IPS DF 4.7 (cell line): ENCODE data around the gene CLN5.

ENCODE experiments used
- DNase-seq: peaks from one replicate; pipeline ENCODE4 v3.0.0-alpha.2; 2013; ENCODE audit warnings: low spot score; ENCODE audit errors: extremely low read depth

Gene CLN5

DNA sequence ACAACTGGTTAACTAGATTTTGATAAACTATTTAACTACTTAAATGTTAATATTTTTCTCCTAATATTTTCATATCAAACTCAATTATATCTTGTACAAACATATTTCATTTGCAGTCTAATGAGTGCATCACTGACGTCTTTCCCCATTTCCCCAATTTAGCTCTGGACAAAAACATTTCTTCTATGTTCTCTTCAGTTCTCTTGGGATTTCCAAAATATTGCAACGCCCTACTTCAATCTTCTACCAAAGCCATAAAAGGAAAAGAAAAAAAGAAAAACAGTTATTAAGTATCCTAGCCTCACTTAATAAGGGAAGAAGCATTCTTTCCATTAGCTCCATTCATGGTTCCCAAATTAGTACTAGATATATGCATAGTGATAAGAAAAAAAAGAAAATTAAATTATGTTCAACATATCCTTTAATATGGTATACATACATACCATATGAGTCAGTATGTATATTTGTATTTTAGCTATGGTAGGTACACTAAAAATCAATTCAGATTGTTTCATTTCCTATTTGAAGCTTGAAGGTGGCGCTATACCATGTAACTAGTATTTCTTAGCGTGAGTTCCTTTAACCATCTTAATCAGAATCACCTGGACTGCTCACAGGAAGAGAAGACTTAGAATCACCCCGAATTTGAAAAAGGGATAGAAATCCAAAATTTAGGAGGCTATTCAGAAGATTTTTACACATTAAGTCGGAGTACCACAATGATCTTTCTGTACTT, 25.2 kb downstream of the CLN5 start:
- no peak for DNase-seq

DNA sequence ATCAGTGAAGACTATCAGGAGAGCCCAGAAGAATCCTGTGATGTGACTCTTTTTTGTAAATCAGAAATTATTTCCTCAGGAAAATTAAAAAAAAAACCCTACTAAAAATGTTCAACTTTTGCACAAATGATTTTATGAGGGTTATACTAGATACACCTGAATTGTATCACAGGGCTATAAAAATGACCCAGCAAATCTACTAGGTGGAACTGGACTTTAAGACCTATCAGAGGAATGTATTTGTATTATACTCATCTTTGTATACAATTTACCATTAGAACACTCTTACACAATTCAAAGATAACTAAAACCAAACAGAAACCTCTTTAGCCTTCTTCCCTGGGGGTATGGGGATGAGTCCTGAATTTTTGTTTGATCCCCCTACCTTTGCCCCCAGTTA, 27.9 kb downstream of the CLN5 start:
- no peak for DNase-seq

DNA sequence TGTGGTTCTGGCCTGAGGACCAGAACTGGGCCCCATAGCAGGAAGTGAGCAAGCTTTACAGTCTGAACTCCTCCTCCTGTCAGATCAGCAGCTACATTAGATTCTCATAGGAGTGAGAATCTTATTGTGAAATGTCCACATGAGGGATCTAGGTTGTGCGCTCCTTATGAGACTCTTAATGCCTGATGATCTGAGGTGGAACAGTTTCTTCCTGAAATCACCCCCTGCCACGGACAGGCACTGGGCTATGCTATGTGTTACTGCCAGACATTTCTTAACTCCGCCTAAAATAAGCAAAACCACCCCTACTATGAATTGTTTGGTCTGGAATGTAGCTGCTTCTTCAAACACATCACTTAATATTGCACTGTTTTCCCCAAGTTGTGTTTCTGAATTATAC, 30.5 kb downstream of the CLN5 start:
- no peak for DNase-seq

- no peak for DNase-seq
Observed at GRCh38 chr13:77026255-77026860, 34.5 kb downstream of the CLN5 start.

DNA sequence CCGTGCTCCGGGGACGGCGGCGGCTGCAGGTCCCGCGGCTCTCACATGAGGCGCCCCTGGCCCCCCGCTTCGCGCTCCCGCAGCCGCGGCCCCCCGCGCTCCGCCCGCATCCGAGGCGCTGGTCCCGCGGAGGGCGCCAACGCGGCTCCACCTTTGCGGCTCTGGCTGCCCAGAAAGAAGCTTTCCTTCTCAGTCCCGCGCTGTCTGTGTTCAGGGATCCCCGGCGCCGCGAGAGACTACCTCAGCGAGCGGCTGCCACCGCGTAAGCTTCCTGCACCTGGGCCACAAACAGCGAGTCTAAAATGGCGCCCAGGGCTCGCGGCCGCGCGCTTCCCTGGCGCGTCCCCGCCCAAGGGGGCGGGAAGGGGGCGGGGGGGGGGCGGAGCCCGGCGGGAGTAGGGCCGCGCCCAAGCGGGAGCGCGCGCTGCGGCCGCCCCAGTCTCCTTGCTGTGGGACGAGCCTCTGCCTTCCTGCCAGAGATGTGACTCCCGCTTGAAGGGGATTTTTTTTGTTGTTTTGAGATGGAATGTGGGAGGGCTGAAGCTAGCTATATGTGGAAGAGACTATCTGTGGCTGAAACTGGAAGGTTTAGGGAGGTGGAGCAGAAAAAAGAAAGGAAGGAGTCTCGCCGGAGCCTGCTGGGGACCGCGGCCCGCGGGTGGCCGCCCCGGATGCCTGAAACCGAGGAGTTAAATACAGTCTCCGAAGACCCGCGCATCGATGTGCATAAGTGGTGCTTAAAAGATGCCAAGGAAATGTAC, 35.2 kb downstream of the CLN5 start, which contains the start of gene FBXL3:
TSS of gene FBXL3 (minus strand) at position 299 of the 761 bp plus-strand sequence. CDS start 5,299 bp downstream, outside the sequence.
- no peak for DNase-seq

DNA sequence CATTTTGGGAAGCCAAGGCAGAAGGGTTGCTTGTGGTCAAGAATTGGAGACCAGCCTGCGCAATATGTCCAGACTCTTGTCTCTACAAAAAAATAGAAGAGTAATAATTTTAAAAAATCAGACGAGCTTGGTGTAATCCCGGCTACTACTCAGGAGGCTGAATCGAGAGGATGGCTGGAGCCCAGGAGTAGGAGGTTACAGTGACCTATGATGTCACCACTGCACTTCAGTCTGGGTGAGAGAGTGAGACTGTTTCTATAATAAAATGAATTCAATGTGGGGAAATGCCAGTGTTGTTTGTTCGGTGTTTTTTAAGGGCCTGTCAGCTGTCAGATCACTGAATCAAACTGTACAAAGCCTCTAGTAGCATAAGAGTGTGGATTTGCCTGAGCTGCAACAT, 36.3 kb downstream of the CLN5 start:
- no peak for DNase-seq

- no peak for DNase-seq
Observed at GRCh38 chr13:77029436-77029835, 37.6 kb downstream of the CLN5 start.

DNA sequence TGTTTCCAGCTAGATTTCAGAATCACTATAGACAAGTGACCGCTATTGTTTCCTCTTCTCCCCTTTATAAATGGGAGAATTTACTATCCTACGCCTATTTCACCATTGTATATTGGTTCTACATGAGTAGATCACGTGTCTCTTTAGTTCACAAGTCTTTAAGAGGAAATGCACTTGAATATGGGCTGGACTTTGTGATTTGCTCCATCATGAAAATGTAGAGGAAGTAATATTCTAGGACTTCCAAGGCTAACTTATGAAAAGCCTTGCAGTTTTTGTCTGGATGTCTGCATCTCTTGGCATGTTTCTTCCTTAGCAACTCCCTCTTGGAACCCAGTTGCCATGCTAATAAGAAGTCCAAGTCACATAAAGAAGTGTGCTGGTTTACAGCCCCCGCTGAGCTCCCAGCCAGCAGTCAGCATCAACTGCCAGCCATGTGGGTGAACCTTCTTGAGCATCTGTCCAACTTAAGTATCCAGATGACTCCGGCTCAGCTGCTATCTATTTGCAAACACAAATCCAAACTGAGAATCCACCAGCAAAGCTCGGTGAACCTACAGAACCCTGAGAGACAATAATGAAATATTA, 39.9 kb downstream of the CLN5 start:
- no peak for DNase-seq

- DNase-seq: no peak
Observed at GRCh38 chr13:77033717-77034302, 41.9 kb downstream of the CLN5 start.

GRCh38 chr13:77034881-77035280, 43.0 kb downstream of the CLN5 start:
- DNase-seq: no peak

DNA sequence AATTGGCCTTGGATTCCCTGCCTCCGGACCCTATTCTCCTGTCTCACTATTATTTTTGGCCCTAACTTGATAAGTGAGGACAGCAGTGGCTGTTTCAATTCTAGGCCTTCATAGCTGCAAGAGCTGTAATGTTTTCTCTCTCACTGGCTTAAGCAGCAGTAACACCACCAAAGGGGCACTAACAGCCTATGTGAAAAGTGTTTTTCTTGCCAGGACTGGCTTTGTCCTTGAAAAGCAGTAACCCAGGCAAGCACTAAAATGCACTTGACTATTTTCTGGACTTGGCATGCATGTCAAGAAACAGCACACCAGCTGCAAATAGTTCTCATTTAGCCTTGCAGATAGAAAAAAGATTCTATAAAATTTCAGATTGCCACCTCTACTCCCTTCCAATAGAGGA, 44.4 kb downstream of the CLN5 start:
- DNase-seq: no peak

DNA sequence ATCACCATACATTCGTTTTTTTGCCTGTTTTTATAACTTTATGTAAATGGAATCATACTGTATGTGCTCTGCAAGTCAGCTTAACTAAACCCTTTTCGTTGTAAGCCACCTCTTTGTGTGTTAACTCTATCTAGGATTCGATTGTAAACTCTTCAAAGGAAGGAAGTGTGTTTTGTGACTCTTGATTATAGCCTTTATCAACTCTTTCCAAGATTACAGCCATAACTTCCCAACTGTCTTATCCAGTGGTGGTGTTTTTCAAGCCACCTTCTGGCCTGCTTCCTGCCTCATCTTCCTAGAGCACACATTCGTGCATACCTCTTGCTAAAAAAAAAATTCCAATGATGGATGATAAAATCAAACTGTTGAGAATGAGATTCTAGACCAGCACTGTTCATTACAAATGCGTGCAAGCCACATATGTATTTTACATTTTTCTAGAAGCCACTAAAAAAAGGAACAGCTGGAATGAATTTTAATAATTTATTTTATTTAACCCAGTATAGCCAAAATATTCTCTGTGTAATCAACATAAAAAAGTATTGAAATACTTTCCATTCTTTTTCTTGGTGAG, 47.1 kb downstream of the CLN5 start:
- no peak for DNase-seq

- no peak for DNase-seq
Observed at GRCh38 chr13:77040076-77040475, 48.2 kb downstream of the CLN5 start.

DNA sequence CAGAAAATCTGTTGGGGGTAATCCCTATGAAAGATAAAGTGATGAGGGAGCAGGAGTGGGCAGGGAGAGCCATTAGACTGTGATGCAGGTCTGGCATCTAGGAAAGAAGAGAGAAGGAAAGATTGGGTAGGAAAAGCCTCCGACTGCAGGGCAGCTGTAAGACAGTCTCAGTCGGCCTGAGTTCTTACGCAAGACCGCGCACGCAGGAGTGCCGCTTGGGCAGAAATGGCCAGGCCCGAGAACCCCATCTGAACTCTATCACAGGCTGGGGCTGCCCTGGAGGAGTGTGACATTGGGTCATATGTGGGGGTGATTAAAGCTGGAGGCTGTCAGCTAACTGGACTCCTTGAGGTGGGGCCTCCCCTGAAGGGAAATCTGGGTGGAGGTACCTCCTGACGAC, 49.0 kb downstream of the CLN5 start:
- DNase-seq: no peak

- DNase-seq: no peak
Observed at GRCh38 chr13:77042566-77043177, 50.8 kb downstream of the CLN5 start.

DNA sequence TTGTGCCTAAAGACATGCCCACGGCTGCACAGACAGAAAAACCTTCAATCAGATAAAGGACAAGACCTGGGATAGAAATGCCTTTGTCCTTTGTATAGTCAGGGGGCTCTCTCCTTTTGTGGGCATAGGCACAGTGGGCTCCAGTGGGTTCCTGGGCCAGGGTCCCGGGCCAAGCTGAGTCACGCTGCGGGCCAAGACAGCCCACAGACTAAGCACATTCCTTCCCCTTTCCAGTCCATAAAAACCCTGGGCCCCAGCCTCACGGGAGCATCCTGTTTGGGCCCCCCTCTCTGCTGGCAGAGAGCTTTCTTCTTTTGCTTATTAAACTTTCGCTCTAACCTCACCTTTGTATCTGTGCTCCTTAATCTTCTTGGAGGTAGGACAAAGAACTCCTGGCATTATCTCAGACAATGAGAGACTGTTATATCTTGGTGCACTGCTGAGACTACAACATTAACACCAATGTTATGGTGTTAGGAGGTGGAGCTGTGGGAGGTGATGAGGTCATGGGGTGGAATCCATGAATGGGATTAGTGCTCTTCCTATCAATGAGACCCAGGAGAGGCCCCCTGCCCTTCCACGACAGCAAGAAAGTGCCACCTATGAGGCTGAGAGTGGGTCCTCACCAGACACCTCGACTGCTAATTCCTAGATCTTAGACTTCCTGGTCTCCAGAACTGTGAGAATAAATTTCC, 55.9 kb downstream of the CLN5 start:
- no peak for DNase-seq

GRCh38 chr13:77048681-77049080, 56.8 kb downstream of the CLN5 start:
- no peak for DNase-seq

DNA sequence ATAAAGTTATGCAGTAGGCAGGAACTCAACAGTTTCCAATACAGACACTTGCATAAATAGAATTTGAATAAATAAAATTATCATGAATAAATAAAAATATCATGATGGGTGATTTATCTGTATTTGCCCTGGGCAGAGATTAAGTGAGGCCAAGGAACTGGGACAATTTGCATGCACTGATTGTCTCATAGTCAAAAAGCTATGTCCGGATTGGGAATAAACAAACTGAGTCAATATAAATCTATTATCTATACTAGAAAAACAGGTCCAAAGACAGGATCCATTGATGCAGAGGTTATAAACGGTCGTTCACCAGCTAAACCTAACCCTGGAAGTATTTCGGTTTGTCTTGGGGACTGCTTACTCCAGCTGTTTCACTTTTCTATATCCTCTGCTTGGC, 61.3 kb downstream of the CLN5 start:
- no peak for DNase-seq
